Measurements from ENCODE around the gene SRPX. TPM values are rescaled to one million over a fixed set of nuclear protein-coding genes. Genes with fewer than 3 reads are reported as not detected.
A peak's percentile ranks its signal among the peaks of the same experiment; 100 is the strongest.

The SRPX gene
- polyA plus RNA-seq, 2 of the 4 experiments (the other 2 are of a cell fraction): 1.8 to 3.8 TPM

DNA sequence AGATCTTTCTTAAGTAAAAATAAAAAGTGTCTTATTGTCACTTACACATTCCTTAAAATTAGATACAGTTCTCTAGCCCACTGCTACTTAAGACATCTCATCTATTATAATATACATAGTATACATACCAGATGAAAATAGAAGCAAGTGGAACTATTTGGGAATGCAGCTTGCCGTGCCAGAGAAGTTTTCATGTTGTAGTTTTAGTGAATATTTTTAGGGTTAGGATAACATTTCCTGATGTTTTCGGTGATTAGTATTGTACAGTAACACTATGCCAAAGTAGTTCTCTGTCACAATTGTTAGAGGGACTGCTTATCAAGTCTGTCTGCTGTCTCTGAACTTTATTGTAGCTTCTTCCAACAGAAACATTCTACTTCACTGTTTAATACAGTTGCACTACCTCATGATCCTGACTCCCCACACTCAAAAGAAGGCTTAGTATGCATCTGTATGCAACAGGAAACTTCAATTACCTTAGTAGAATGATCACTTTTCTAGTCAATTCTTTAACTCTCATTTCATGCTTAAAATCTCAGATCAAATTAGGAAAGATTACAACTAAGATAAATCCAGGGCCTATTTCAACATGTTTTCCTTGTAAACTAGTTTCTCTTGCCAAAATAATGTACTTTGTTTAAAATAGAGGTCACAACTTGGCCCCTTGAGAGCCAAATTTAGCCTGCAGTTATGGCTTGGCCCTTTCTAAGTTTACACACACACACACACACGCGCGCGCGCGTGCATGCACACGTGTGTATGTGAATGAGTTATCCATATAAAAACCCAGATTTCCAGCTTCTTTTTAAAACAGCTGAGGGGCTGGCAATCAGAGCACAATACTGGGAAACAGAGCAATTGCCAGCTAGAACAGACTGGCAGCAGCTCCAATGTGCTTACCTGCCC lies 42.3 kb upstream of the SRPX start:
- ATAC-seq: no peak
- POLR2A ChIA-PET: no interaction called here
- no peaks in the 10 kb centered on the region for H3K9me3 ChIP-seq
- WGBS (ENCODE audit: missing lambda C conversion rate): 95% methylated on average over 9 of the region's 9 CpGs
- CTCF ChIA-PET: interaction anchor here (0.9 to 1.6 kb wide), 3 partner anchors 19 to 71 kb away, joined by 3 to 4 read pairs (median 3); partner anchors contain the start of gene RPGR
- H3K4me2 ChIP-seq: no peak overlapping the region
- no peak for DNase-seq (ENCODE audit: low read depth in 1 of 2, low spot score in 1 of 2)
- no peak overlapping the region for H3K27ac ChIP-seq
- FAIRE-seq: no peak
- H3K4me1 ChIP-seq: no peaks in the 10 kb centered on the region
- H3K4me3 ChIP-seq: no peak overlapping the region
- TF ChIP-seq POLR2A (IDR thresholded peaks at IDR 0.05; ENCODE audit: low read length): no peak
- TF ChIP-seq FOXS1 (CRISPR knock-in tag; IDR thresholded peaks at IDR 0.05): no peak
- TF ChIP-seq ZSCAN20 (CRISPR knock-in tag; IDR thresholded peaks at IDR 0.05): no peak
- TF ChIP-seq HOXB13 (CRISPR knock-in tag; IDR thresholded peaks at IDR 0.05; ENCODE audit: low read depth): no peak
- TF ChIP-seq, protein P1, sequence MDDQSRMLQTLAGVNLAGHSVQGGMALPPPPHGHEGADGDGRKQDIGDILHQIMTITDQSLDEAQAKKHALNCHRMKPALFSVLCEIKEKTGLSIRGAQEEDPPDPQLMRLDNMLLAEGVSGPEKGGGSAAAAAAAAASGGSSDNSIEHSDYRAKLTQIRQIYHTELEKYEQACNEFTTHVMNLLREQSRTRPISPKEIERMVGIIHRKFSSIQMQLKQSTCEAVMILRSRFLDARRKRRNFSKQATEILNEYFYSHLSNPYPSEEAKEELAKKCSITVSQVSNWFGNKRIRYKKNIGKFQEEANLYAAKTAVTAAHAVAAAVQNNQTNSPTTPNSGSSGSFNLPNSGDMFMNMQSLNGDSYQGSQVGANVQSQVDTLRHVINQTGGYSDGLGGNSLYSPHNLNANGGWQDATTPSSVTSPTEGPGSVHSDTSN (IDR thresholded peaks at IDR 0.05): no peak
- no peak for TF ChIP-seq TP53 (CRISPR knock-in tag; IDR thresholded peaks at IDR 0.05)
- TF ChIP-seq, protein P2, sequence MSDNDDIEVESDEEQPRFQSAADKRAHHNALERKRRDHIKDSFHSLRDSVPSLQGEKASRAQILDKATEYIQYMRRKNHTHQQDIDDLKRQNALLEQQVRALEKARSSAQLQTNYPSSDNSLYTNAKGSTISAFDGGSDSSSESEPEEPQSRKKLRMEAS (IDR thresholded peaks at IDR 0.05): no peak
- no peak for TF ChIP-seq NFE2L2 (conservative IDR thresholded peaks at IDR 0.05; ENCODE audit: low read length)
- no peak for TF ChIP-seq FOSL2 (IDR thresholded peaks at IDR 0.05)
- no peak for TF ChIP-seq FOSL2 (CRISPR knock-in tag; IDR thresholded peaks at IDR 0.05)
- no peak for TF ChIP-seq TFCP2L1 (CRISPR knock-in tag; IDR thresholded peaks at IDR 0.05)
- no peak for TF ChIP-seq BHLHE40 (IDR thresholded peaks at IDR 0.05; ENCODE audit: low read depth, low read length)
- no peak for TF ChIP-seq SMC3 (IDR thresholded peaks at IDR 0.05)
- TF ChIP-seq SREBF2 (IDR thresholded peaks at IDR 0.05): no peak

DNA sequence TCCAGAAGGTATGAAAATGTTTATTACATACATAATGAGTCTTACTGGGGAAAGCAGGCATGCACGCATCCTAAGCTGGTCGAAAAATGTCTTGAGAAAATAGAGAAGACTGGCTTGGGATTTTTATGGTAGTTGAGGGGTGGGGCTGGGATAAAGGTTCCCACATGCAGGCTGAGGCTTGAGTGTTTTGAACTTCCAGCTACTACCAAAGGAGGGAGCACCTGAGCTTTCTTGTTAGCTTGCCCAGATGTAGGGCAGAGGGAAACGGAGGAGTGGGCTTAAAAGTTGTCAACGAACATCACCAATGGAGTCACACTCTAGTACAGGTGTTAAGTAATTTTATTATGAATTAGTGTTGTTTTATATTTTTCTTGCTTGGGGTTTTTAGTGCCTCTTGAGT lies 39.6 kb upstream of the SRPX start:
- ATAC-seq: peak; percentile 66 to 88; a peak in 4 of 6 replicates

More for the DNA sequence above, 39.6 kb upstream of the SRPX start:
- Histone ChIP-seq H3K4me1 (no peaks in the 10 kb centered on the region), H3K4me2 (no peak overlapping the region), H3K27ac (no peak overlapping the region), H3K4me3 (no peak overlapping the region), H3K9me3 (no peaks in the 10 kb centered on the region)
- DNase-seq (ENCODE audit: low read depth in 1 of 2, low spot score in 1 of 2): peak; percentile 43 to 49
- POLR2A ChIA-PET: interaction anchor here (1.1 kb wide), 1 partner anchor 67 kb away, joined by 4 read pairs; the partner anchor contains the start of gene RPGR
- CTCF ChIA-PET: interaction anchor here (0.8 to 2.5 kb wide), 13 partner anchors 8 to 208 kb away, joined by 3 to 14 read pairs (median 4); partner anchors contain the start of gene RPGR
- WGBS (ENCODE audit: missing lambda C conversion rate): 5% methylated on average over 4 of the region's 4 CpGs
- no peak for FAIRE-seq
- TF ChIP-seq RAD21 (conservative IDR thresholded peaks at IDR 0.05 in 1 of 2, IDR thresholded peaks at IDR 0.05 in 1 of 2): peak; percentile 53 to 55
- no peak for TF ChIP-seq NR3C1 (IDR thresholded peaks at IDR 0.05)
- TF ChIP-seq CEBPB (IDR thresholded peaks at IDR 0.05): no peak
- TF ChIP-seq SMC3 (IDR thresholded peaks at IDR 0.05): peak; percentile 42; the same call in 2 of the 3 replicates
- TF ChIP-seq POLR2AphosphoS2 (conservative IDR thresholded peaks at IDR 0.05; ENCODE audit: low read length): no peak
- TF ChIP-seq FOSB (CRISPR knock-in tag; IDR thresholded peaks at IDR 0.05): no peak
- TF ChIP-seq KDM1A (IDR thresholded peaks at IDR 0.05; ENCODE audit: low read depth): no peak
- TF ChIP-seq RARB (CRISPR knock-in tag; IDR thresholded peaks at IDR 0.05): no peak
- no peak for TF ChIP-seq MAFK (IDR thresholded peaks at IDR 0.05; ENCODE audit: partially characterized antibody)
- TF ChIP-seq, protein P2 (IDR thresholded peaks at IDR 0.05): no peak
- TF ChIP-seq EHF (CRISPR knock-in tag; IDR thresholded peaks at IDR 0.05): no peak
- TF ChIP-seq RCOR1 (IDR thresholded peaks at IDR 0.05; ENCODE audit: low read depth, low read length): no peak
- TF ChIP-seq, protein P3, sequence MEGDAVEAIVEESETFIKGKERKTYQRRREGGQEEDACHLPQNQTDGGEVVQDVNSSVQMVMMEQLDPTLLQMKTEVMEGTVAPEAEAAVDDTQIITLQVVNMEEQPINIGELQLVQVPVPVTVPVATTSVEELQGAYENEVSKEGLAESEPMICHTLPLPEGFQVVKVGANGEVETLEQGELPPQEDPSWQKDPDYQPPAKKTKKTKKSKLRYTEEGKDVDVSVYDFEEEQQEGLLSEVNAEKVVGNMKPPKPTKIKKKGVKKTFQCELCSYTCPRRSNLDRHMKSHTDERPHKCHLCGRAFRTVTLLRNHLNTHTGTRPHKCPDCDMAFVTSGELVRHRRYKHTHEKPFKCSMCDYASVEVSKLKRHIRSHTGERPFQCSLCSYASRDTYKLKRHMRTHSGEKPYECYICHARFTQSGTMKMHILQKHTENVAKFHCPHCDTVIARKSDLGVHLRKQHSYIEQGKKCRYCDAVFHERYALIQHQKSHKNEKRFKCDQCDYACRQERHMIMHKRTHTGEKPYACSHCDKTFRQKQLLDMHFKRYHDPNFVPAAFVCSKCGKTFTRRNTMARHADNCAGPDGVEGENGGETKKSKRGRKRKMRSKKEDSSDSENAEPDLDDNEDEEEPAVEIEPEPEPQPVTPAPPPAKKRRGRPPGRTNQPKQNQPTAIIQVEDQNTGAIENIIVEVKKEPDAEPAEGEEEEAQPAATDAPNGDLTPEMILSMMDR (IDR thresholded peaks at IDR 0.05): peak; percentile 47
- TF ChIP-seq RNF2 (IDR thresholded peaks at IDR 0.05; ENCODE audit: borderline replicate concordance, low read depth): no peak

Data from A549 (cell line).